GM12891 (cell line): ENCODE measurements around the gene TMEM200A.

ENCODE experiments used
- PAX5 ChIP-seq: IDR thresholded peaks from 2 replicates; pipeline ENCODE4 v1.6.1; 2011; ENCODE audit warnings: low read length, moderate library complexity, mild to moderate bottlenecking; ENCODE audit not compliant: insufficient read depth, severe bottlenecking
- POLR2A ChIP-seq: IDR thresholded peaks from 2 replicates; pipeline ENCODE4 v1.6.1; 2011; ENCODE audit warnings: low read depth, low read length, control low read depth

DNA sequence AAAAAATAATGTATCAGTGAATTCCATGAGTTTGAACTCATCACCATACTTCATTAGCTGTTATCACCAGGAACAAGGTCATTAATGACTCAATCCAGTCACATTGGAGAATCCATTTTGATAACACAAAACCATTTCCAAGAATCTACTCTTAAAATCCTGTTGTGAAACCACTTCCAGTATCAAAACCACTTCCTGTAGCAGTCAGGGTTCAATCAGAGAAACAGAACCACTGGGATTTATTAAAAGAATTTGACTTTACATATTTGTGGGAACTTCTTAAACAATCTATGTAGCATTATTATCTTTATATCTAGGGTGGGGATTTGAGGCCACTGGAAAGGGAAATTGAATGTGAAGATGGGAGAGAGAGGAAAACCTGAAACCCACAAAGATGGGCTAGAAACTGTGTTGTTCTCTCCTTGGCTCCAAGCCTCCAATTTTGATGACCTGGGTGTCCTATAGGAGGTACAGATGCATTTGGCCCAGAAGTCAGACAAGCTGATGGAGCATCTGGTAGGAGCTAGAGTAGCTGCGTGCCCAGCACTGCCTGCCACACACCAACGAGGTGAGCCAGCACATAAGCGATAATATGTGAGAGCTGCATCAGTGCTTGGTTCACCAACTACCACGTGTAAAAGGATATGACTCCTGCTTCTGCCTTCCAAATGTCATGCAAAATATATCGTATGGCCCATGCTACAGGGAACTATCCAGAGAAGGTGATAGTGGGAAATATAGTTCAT lies 117.0 kb downstream of the TMEM200A start:
- TF ChIP-seq POLR2A (no peak), PAX5 (no peak)
